ENCODE data around the gene MLLT1. TPM values are rescaled to one million over a fixed set of nuclear protein-coding genes. Genes with fewer than 3 reads are reported as not detected.

MLLT1 gene
- total RNA-seq, 4 donors from 2014 or later, result 13.9 to 37.7 (median 24.4) TPM

DNA sequence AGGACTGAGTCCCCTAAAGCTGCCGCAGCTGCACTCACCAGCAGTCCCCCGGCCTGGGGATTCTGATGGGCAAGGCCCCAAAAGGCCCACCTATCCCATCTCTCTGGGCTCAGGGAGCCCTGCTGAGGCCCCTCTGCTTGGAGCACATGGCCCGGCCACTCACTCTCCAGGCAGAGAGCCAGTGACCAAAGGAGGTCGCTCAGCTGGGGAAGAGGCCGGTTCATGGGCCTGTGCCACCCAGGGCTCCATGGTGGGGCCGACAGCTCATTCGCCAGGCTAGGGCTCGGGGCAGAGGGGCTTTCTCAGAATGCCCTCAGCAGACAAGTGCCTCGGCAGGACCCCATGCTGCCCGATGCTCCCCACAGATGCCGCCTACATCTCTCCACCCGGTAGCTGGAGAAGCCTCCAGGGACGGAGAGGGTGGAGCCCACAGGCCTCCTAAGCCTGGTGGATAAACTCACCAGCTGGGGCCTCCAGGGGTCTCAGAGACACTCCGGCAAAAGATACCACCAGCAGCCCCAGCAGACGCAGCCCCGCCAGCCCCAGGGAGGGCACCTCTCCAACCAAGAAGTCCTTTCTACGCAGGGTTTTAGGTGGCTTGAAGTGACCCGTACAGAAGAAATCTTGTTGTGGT lies 54.4 kb downstream of the MLLT1 start:
- TF ChIP-seq POLR2A (IDR thresholded peaks at IDR 0.05), result no peak
- TF ChIP-seq, protein P1, sequence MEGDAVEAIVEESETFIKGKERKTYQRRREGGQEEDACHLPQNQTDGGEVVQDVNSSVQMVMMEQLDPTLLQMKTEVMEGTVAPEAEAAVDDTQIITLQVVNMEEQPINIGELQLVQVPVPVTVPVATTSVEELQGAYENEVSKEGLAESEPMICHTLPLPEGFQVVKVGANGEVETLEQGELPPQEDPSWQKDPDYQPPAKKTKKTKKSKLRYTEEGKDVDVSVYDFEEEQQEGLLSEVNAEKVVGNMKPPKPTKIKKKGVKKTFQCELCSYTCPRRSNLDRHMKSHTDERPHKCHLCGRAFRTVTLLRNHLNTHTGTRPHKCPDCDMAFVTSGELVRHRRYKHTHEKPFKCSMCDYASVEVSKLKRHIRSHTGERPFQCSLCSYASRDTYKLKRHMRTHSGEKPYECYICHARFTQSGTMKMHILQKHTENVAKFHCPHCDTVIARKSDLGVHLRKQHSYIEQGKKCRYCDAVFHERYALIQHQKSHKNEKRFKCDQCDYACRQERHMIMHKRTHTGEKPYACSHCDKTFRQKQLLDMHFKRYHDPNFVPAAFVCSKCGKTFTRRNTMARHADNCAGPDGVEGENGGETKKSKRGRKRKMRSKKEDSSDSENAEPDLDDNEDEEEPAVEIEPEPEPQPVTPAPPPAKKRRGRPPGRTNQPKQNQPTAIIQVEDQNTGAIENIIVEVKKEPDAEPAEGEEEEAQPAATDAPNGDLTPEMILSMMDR (IDR thresholded peaks at IDR 0.05 in 4 of 5, conservative IDR thresholded peaks at IDR 0.05 in 1 of 5), result no peak
- Histone ChIP-seq H3K36me3 (peaks cover 0 to 31% of the 10 kb centered on the region in 2 donors), H3K9me3 (no peaks in the 10 kb centered on the region), H3K4me3 (no peak overlapping the region), H3K27me3 (no peaks in the 10 kb centered on the region), H3K4me1 (peaks cover 37% of the 10 kb centered on the region in 2 donors), H3K27ac (no peak overlapping the region)
- ATAC-seq (no peak), DNase-seq (no peak)
- intact Hi-C loops (cut with DNase I; ENCODE audit: low total_unique reads) (loop anchor here (10.0 kb wide), 1 partner anchor 171 kb away; no protein-coding TSS in a partner anchor), in situ Hi-C loops (cut with MboI; ENCODE audit: low sequenced_read_pairs in 4 of 4) (loop anchor here in 1 of 4 donors (10.0 kb wide), 1 partner anchor 49 kb away; the partner anchor contains the start of gene MLLT1)

- Histone ChIP-seq H3K4me1 (peaks cover 47 to 48% of the 10 kb centered on the region in 2 donors), H3K9me3 (no peaks in the 10 kb centered on the region), H3K4me3 (no peak overlapping the region), H3K27me3 (no peaks in the 10 kb centered on the region), H3K36me3 (peaks cover 0 to 24% of the 10 kb centered on the region in 2 donors), H3K27ac (peak overlapping the region in 3 of 4 donors; percentile 59 to 80 (median 68))
- intact Hi-C loops (cut with DNase I; ENCODE audit: low total_unique reads) (loop anchor here (10.0 kb wide), 1 partner anchor 169 kb away; no protein-coding TSS in a partner anchor), in situ Hi-C loops (cut with MboI; ENCODE audit: low sequenced_read_pairs in 4 of 4) (loop anchor here in 2 of 4 donors (5.0 to 10.0 kb wide), 2 partner anchors 51 to 73 kb away; partner anchors contain the start of gene MLLT1 (in 1 of the 2))
- DNase-seq (no peak), ATAC-seq (no peak)
- no peak for TF ChIP-seq POLR2A (IDR thresholded peaks at IDR 0.05)
- TF ChIP-seq, protein P1 (IDR thresholded peaks at IDR 0.05 in 4 of 5, conservative IDR thresholded peaks at IDR 0.05 in 1 of 5), result no peak
Measured at GRCh38 chr19:6224308-6224675, 55.5 kb downstream of the MLLT1 start.

DNA sequence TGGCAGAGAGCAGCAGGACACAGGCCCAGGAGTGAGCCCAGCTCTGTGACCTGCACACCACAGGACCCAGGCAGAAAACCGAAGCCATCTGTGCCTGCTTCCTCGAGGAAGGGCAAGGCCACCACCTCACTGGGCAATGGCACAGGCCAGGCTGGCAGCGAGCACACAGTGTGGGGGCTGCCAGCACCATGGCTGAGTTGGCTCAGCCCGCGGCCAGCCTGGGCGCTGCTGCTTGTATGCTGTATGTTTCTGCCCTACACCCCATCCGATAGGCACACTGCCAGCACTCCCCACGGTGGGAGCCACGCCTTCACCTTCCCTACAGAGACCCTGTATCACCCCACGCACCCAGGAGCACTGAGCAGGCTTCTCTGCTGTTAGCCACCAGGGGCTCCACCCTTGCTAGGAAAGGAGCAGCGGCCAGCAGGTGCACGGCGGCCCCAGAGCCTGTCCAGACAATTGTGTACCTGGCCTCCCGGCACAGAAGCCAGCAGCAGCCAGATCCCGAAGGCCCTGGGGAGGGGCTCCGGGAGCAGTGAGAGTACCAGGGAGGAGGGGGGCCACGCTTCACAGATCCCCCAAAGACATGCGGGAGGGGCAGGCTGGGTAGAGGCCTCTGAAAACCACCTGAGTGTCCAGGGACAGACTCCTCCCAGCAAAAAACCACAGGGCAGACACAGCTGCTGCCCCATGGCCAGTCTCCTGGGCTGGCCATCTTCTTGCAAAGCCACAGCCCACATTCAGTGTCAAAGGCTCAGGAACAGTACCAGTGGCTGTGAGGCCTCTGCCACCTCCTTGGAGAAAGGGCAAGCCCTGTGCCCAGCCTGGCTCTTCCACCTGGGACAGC lies 56.1 kb downstream of the MLLT1 start:
- H3K36me3 ChIP-seq, result peaks cover 0 to 24% of the 10 kb centered on the region in 2 donors
- H3K27ac ChIP-seq, result peak overlapping the region; percentile 8 to 80 (median 64)
- no peaks in the 10 kb centered on the region for H3K9me3 ChIP-seq
- H3K4me1 ChIP-seq, result peaks cover 53 to 54% of the 10 kb centered on the region in 2 donors
- DNase-seq (peak in 1 of 2 donors; percentile 57), ATAC-seq (peak; percentile 8 to 47)
- no peak for TF ChIP-seq POLR2A (IDR thresholded peaks at IDR 0.05)
- TF ChIP-seq, protein P1 (IDR thresholded peaks at IDR 0.05 in 4 of 5, conservative IDR thresholded peaks at IDR 0.05 in 1 of 5), result peak in 2 of 5 experiments; percentile 16 to 33
- intact Hi-C loops (cut with DNase I; ENCODE audit: low total_unique reads) (loop anchor here (10.0 kb wide), 1 partner anchor 169 kb away; no protein-coding TSS in a partner anchor), in situ Hi-C loops (cut with MboI; ENCODE audit: low sequenced_read_pairs in 4 of 4) (loop anchor here in 2 of 4 donors (5.0 to 10.0 kb wide), 2 partner anchors 51 to 74 kb away; partner anchors contain the start of gene MLLT1 (in 1 of the 2))
- H3K27me3 ChIP-seq, result no peaks in the 10 kb centered on the region
- H3K4me3 ChIP-seq, result no peak overlapping the region

DNA sequence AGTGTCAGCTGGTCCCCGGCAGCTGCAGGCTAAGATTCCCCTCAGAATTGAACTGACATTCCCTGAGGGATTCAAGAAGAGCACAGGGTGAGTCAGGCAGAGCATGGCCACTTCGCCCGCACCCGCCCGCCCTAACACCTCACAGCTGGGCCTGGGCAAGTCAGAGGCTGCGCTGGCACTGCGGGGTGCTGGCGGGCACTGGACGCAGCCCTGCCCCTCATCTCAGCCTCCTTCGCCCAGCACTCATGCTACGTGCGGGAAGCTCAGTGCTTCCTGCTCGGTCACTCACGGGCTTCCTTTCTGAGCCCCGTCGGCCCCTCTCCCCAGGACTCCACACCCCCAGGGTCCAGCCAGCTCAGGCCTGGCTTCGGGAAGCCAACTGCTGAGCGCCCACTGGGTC lies 56.9 kb downstream of the MLLT1 start:
- Histone ChIP-seq H3K27me3 (no peaks in the 10 kb centered on the region), H3K36me3 (peaks cover 0 to 24% of the 10 kb centered on the region in 2 donors), H3K4me3 (no peak overlapping the region), H3K27ac (peak overlapping the region; percentile 19 to 80 (median 64)), H3K9me3 (no peaks in the 10 kb centered on the region), H3K4me1 (peaks cover 55 to 60% of the 10 kb centered on the region in 2 donors)
- DNase-seq (peak; percentile 39 to 59), ATAC-seq (peak; percentile 42 to 64)
- in situ Hi-C loops (cut with MboI; ENCODE audit: low sequenced_read_pairs in 4 of 4) (loop anchor here in 2 of 4 donors (5.0 to 10.0 kb wide), 2 partner anchors 52 to 74 kb away; partner anchors contain the start of gene MLLT1 (in 1 of the 2)), intact Hi-C loops (cut with DNase I; ENCODE audit: low total_unique reads) (loop anchor here (10.0 kb wide), 1 partner anchor 168 kb away; no protein-coding TSS in a partner anchor)
- TF ChIP-seq POLR2A (IDR thresholded peaks at IDR 0.05), result no peak
- TF ChIP-seq, protein P1 (IDR thresholded peaks at IDR 0.05 in 4 of 5, conservative IDR thresholded peaks at IDR 0.05 in 1 of 5), result no peak

All from gastrocnemius medialis (tissue), 4 donors.